ENCODE data around the gene YPEL5.

DNA sequence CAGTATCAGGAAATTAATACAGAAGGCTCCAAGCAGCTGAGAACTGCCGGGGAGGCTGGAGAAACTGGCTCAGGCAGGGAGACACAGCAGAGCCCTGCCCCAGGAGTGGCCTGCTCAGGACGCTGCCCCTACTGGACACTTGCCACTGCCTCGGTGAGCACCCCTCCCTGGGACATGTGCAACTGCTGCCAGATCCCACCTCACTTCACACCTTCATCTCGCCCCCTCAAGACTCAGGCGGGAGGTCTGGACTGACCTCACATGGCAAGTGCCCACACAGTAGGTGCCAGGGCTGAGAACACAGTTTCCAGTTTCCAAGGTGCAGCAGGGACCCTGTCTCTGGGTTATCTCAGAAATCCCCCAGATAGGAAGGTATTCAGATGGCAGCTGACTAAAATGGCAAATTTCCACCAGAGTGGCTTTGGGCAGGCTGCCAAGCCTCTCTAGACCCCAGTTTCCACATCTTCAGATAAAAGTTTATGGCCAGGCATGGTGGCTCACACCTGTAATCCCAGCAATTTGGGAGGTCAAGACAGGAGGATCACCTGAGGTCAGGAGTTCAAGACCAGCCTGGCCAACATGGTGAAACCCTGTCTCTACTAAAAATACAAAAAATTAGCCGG, 50.9 kb downstream of the YPEL5 start:
- TF ChIP-seq, protein P1, sequence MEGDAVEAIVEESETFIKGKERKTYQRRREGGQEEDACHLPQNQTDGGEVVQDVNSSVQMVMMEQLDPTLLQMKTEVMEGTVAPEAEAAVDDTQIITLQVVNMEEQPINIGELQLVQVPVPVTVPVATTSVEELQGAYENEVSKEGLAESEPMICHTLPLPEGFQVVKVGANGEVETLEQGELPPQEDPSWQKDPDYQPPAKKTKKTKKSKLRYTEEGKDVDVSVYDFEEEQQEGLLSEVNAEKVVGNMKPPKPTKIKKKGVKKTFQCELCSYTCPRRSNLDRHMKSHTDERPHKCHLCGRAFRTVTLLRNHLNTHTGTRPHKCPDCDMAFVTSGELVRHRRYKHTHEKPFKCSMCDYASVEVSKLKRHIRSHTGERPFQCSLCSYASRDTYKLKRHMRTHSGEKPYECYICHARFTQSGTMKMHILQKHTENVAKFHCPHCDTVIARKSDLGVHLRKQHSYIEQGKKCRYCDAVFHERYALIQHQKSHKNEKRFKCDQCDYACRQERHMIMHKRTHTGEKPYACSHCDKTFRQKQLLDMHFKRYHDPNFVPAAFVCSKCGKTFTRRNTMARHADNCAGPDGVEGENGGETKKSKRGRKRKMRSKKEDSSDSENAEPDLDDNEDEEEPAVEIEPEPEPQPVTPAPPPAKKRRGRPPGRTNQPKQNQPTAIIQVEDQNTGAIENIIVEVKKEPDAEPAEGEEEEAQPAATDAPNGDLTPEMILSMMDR (IDR thresholded peaks at IDR 0.05; ENCODE audit: insufficient read depth, low read length, poor library complexity, severe bottlenecking) = no peak
- TF ChIP-seq EZH2phosphoT487 (conservative IDR thresholded peaks at IDR 0.05; ENCODE audit: low read length) = no peak

All from SU-DHL-6 (cell line).